Tibial nerve (tissue), 4 donors: ENCODE data around the gene ITGAE. TPM values are rescaled to one million over a fixed set of nuclear protein-coding genes. Genes with fewer than 3 reads are reported as not detected.
A peak's percentile ranks its signal among the peaks of the same experiment; 100 is the strongest.

Experiments used
- DNase-seq, 2 donors: peaks; one replicate each; pipeline ENCODE4 v3.0.0-alpha.2; 2019; ENCODE audit warnings: low spot score in 2 of 2
- H3K27ac ChIP-seq, 4 donors: fragments of 200-600 bp; sonication (generic) in 3 of 4; one replicate each; pipeline ENCODE4 v1.5.1; 2017 to 2019; ENCODE audit warnings: mild to moderate bottlenecking in 1 of 4
- H3K27me3 ChIP-seq, 2 donors: fragments of 200-600 bp; sonication (generic) in 1 of 2; one replicate each; pipeline versions ENCODE4 v1.5.1 to v1.6.0; 2017 to 2019
- H3K36me3 ChIP-seq, 3 donors: fragments of 200-600 bp; sonication (generic); one replicate each; pipeline ENCODE4 v1.5.1; 2018 to 2019
- H3K4me1 ChIP-seq, 4 donors: fragments of 200-600 bp; sonication (generic) in 3 of 4; one replicate each; pipeline ENCODE4 v1.5.1; 2017 to 2019
- H3K4me3 ChIP-seq, 4 donors: fragments of 200-600 bp; sonication (generic) in 3 of 4; one replicate each; pipeline ENCODE4 v1.5.1; 2017 to 2019; ENCODE audit warnings: mild to moderate bottlenecking in 1 of 4, moderate library complexity in 1 of 4
- H3K9me3 ChIP-seq, 4 donors: fragments of 200-600 bp; sonication (generic) in 3 of 4; one replicate each; pipeline ENCODE4 v1.5.1; 2017 to 2019
- CTCF ChIP-seq, 5 experiments: fragments of 200-600 bp in 3 of 5; fragments of 450-650 bp in 2 of 5; sonication (generic) in 3 of 5; IDR thresholded peaks; one replicate each; pipeline ENCODE4 v1.5.1; 2016 to 2019; ENCODE audit warnings: antibody characterized with exemption in 5 of 5, mild to moderate bottlenecking in 3 of 5, moderate library complexity in 2 of 5
- EP300 ChIP-seq, 2 donors: sonication (generic); formaldehyde crosslinking; IDR thresholded peaks; one replicate each; pipeline ENCODE4 v1.6.1; 2017; ENCODE audit warnings: antibody characterized with exemption in 2 of 2, mild to moderate bottlenecking in 1 of 2
- POLR2A ChIP-seq, 2 donors: fragments of 450-650 bp; IDR thresholded peaks; one replicate each; pipeline ENCODE4 v1.6.1; 2017; ENCODE audit warnings: antibody characterized with exemption in 2 of 2, mild to moderate bottlenecking in 2 of 2, moderate library complexity in 2 of 2
- WGBS, 2 donors: methylation state at CpG; one replicate each; pipeline ENCODE4 v1.1.5; 2018; 5-methylcytosine and 5-hydroxymethylcytosine counted together
- total RNA-seq, 4 donors: library from RNA; depleted of rRNA; stranded (reverse); fragments of >200 nt; gene quantifications; one replicate each; pipeline ENCODE4 v1.1.0, GENCODE V29; 2016

Gene ITGAE
- total RNA-seq, 4 donors from 2014 or later, result 11.1 to 17.5 (median 13.4) TPM

- Histone ChIP-seq H3K9me3 (no peaks in the 10 kb centered on the region), H3K27me3 (no peaks in the 10 kb centered on the region), H3K4me1 (peaks cover 0 to 17% (median 9%) of the 10 kb centered on the region in 4 donors), H3K4me3 (no peak overlapping the region), H3K36me3 (peaks cover 0 to 29% (median 0%) of the 10 kb centered on the region in 3 donors), H3K27ac (no peak overlapping the region)
- DNase-seq, result no peak
- TF ChIP-seq EP300 (IDR thresholded peaks at IDR 0.05), result no peak
- no peak for TF ChIP-seq POLR2A (IDR thresholded peaks at IDR 0.05)
- TF ChIP-seq CTCF (IDR thresholded peaks at IDR 0.05), result no peak
- 94 to 97% methylated on average over 4 of the region's 4 CpGs for WGBS, 2 donors
Measured at GRCh38 chr17:3672571-3672970, 128.4 kb downstream of the ITGAE start.

GRCh38 chr17:3669548-3669947, 131.4 kb downstream of the ITGAE start:
- Histone ChIP-seq H3K27me3 (no peaks in the 10 kb centered on the region), H3K9me3 (no peaks in the 10 kb centered on the region), H3K4me3 (peak overlapping the region; percentile 55 to 99 (median 90)), H3K36me3 (peaks cover 0 to 33% (median 0%) of the 10 kb centered on the region in 3 donors), H3K27ac (peak overlapping the region in 2 of 4 donors; percentile 90 to 99), H3K4me1 (peaks cover 0 to 39% (median 26%) of the 10 kb centered on the region in 4 donors)
- DNase-seq, result no peak
- TF ChIP-seq POLR2A (IDR thresholded peaks at IDR 0.05), result no peak
- no peak for TF ChIP-seq EP300 (IDR thresholded peaks at IDR 0.05)
- no peak for TF ChIP-seq CTCF (IDR thresholded peaks at IDR 0.05)
- whole genome bisulfite sequencing, 2 donors, result 43 to 45% methylated on average over 12 of the region's 12 CpGs

- peak overlapping the region; percentile 84 to 99 (median 90) for H3K27ac ChIP-seq
- no peak for DNase-seq
- peak overlapping the region; percentile 55 to 99 (median 90) for H3K4me3 ChIP-seq
- H3K27me3 ChIP-seq, result no peaks in the 10 kb centered on the region
- peaks cover 0 to 44% (median 26%) of the 10 kb centered on the region in 4 donors for H3K4me1 ChIP-seq
- H3K36me3 ChIP-seq, result peaks cover 0 to 38% (median 0%) of the 10 kb centered on the region in 3 donors
- TF ChIP-seq CTCF (IDR thresholded peaks at IDR 0.05), result no peak
- no peak for TF ChIP-seq EP300 (IDR thresholded peaks at IDR 0.05)
- TF ChIP-seq POLR2A (IDR thresholded peaks at IDR 0.05), result no peak
- H3K9me3 ChIP-seq, result no peaks in the 10 kb centered on the region
- WGBS, 2 donors, result 1% methylated on average over 21 to 30 of the region's 32 CpGs
Measured at GRCh38 chr17:3669085-3669347, 132.0 kb downstream of the ITGAE start.

GRCh38 chr17:3668279-3669084, 132.5 kb downstream of the ITGAE start, which contains the start of the genes EMC6 and TAX1BP3:
Gene EMC6 (plus strand): TSS chr17:3668812. CDS start chr17:3669147, 335 bp downstream.
Gene TAX1BP3 (minus strand): TSS chr17:3668578. CDS start chr17:3668526, 52 bp downstream.
- Histone ChIP-seq H3K9me3 (no peaks in the 10 kb centered on the region), H3K27me3 (no peaks in the 10 kb centered on the region), H3K27ac (peak within 1 kb of the TSS; percentile 84 to 99 (median 94)), H3K36me3 (peaks cover 0 to 41% (median 0%) of the 10 kb centered on the region in 3 donors), H3K4me1 (peaks cover 0 to 50% (median 26%) of the 10 kb centered on the region in 4 donors), H3K4me3 (peak within 1 kb of the TSS; percentile 55 to 99 (median 90))
- peak; percentile 46 to 98 for TF ChIP-seq EP300 (IDR thresholded peaks at IDR 0.05)
- peak in 1 of 5 experiments; percentile 9 for TF ChIP-seq CTCF (IDR thresholded peaks at IDR 0.05)
- peak; percentile 93 for TF ChIP-seq POLR2A (IDR thresholded peaks at IDR 0.05)
- peak; percentile 97 to 99 for DNase-seq
- 0 to 2% methylated on average over 69 to 70 of the region's 89 CpGs for WGBS, 2 donors
